CD14-positive monocyte (primary cell): Measurements from ENCODE around the gene HIVEP3. TPM values are rescaled to one million over a fixed set of nuclear protein-coding genes. Genes with fewer than 3 reads are reported as not detected.

Experiments
- DNase-seq, 3 donors: peaks; one replicate each; pipeline ENCODE4 v3.0.0-alpha.2; 2011 to 2022
- H2AFZ ChIP-seq: 2 replicates; pipeline ENCODE4 v1.6.0; 2012; ENCODE audit warnings: mild to moderate bottlenecking, low read depth, low read length, inconsistent platforms; ENCODE audit not compliant: insufficient read depth, poor library complexity, severe bottlenecking
- H3K27ac ChIP-seq, 2 donors: 1 replicate in 1 of 2; 2 replicates in 1 of 2; pipeline ENCODE4 v1.5.1; 2012 to 2013; ENCODE audit warnings: low read length in 2 of 2, control low read depth in 1 of 2, inconsistent platforms in 1 of 2, low read depth in 1 of 2, mild to moderate bottlenecking in 1 of 2
- H3K27me3 ChIP-seq, 2 donors: one replicate each; pipeline versions ENCODE4 v1.6.0 to v1.6.1; 2011 to 2013; ENCODE audit warnings: low read length in 2 of 2; ENCODE audit not compliant: control insufficient read depth in 2 of 2, insufficient read depth in 2 of 2
- H3K36me3 ChIP-seq, 2 donors: replicated peaks in 1 of 2; 1 replicate in 1 of 2; 2 replicates in 1 of 2; pipeline versions ENCODE4 v1.5.1 to v1.6.1; 2012 to 2013; ENCODE audit warnings: low read length in 2 of 2, control low read depth in 1 of 2, inconsistent platforms in 1 of 2, mild to moderate bottlenecking in 1 of 2; ENCODE audit not compliant: insufficient read depth in 2 of 2, control insufficient read depth in 1 of 2
- H3K4me1 ChIP-seq, 2 donors: 1 replicate in 1 of 2; 2 replicates in 1 of 2; pipeline versions ENCODE4 v1.5.1 to v1.6.1; 2012 to 2013; ENCODE audit warnings: low read length in 2 of 2, control low read depth in 1 of 2, inconsistent platforms in 1 of 2, mild to moderate bottlenecking in 1 of 2, moderate library complexity in 1 of 2; ENCODE audit not compliant: insufficient read depth in 2 of 2, control insufficient read depth in 1 of 2
- H3K4me2 ChIP-seq: replicated peaks from 2 replicates; pipeline ENCODE3; 2012; ENCODE audit warnings: low read length, moderate library complexity, mild to moderate bottlenecking; ENCODE audit not compliant: poor library complexity, severe bottlenecking; ENCODE audit errors: extremely low read depth
- H3K4me3 ChIP-seq, 3 experiments: fragments of 200-600 bp in 1 of 3; sonication (generic) in 1 of 3; replicated peaks in 1 of 3; 1 replicate in 2 of 3; 2 replicates in 1 of 3; pipeline ENCODE4 v1.5.1; 2011 to 2013; ENCODE audit warnings: low read length in 3 of 3, mild to moderate bottlenecking in 3 of 3, control low read depth in 2 of 3, low read depth in 2 of 3, inconsistent platforms in 1 of 3, moderate library complexity in 1 of 3
- H3K79me2 ChIP-seq: 2 replicates; pipeline ENCODE4 v1.6.0; 2012; ENCODE audit warnings: mild to moderate bottlenecking, control low read depth, inconsistent platforms, low read length, moderate library complexity; ENCODE audit not compliant: insufficient read depth
- H3K9ac ChIP-seq: 2 replicates; pipeline ENCODE4 v1.6.0; 2017; ENCODE audit warnings: low read length, mild to moderate bottlenecking; ENCODE audit not compliant: insufficient read depth, poor library complexity, severe bottlenecking
- H3K9me3 ChIP-seq, 2 donors: replicated peaks in 1 of 2; 1 replicate in 1 of 2; 2 replicates in 1 of 2; pipeline versions ENCODE4 v1.5.1 to v1.6.1; 2012 to 2013; ENCODE audit warnings: low read length in 2 of 2, control low read depth in 1 of 2; ENCODE audit not compliant: control insufficient read depth in 1 of 2, insufficient read depth in 1 of 2
- H4K20me1 ChIP-seq: 2 replicates; pipeline ENCODE4 v1.6.0; 2012; ENCODE audit warnings: mild to moderate bottlenecking, low read length, control low read depth, moderate library complexity; ENCODE audit not compliant: insufficient read depth
- H3K27ac Mint-ChIP-seq, 7 donors: one replicate each; pipeline ENCODE4 v1.8.0; 2020; ENCODE audit warnings: mild to moderate bottlenecking in 7 of 7, mixed read lengths in 7 of 7, moderate library complexity in 6 of 7, inconsistent platforms in 2 of 7
- H3K27me3 Mint-ChIP-seq, 3 donors: one replicate each; pipeline ENCODE4 v1.8.0; 2021 to 2022; ENCODE audit warnings: low read depth in 3 of 3, mild to moderate bottlenecking in 3 of 3, mixed read lengths in 3 of 3, moderate library complexity in 3 of 3, inconsistent platforms in 1 of 3
- H3K36me3 Mint-ChIP-seq, 2 donors: one replicate each; pipeline ENCODE4 v1.8.0; 2020; ENCODE audit warnings: mixed read lengths in 2 of 2, inconsistent platforms in 1 of 2, mild to moderate bottlenecking in 1 of 2
- H3K4me1 Mint-ChIP-seq: one replicate; pipeline ENCODE4 v1.8.0; 2020; ENCODE audit warnings: mild to moderate bottlenecking, mixed read lengths
- H3K4me3 Mint-ChIP-seq, 2 donors: one replicate each; pipeline ENCODE4 v1.8.0; 2020; ENCODE audit warnings: mild to moderate bottlenecking in 2 of 2, mixed read lengths in 2 of 2, moderate library complexity in 1 of 2
- H3K9me3 Mint-ChIP-seq, 7 donors: one replicate each; pipeline ENCODE4 v1.8.0; 2020 to 2022; ENCODE audit warnings: mixed read lengths in 7 of 7, mild to moderate bottlenecking in 6 of 7, moderate library complexity in 6 of 7, inconsistent platforms in 2 of 7
- WGBS: methylation state at CpG from one replicate; pipeline ENCODE4 v1.1.5; 2013; ENCODE audit warnings: missing lambda C conversion rate; ENCODE audit not compliant: insufficient coverage; 5-methylcytosine and 5-hydroxymethylcytosine counted together
- intact Hi-C, 2 donors: fragments of 100-400 bp; cut with micrococcal nuclease; formaldehyde crosslinking; loops; one replicate each; pipeline versions ENCODE4 v1.15.0 to v1.15.1; 2023
- polyA plus RNA-seq, 3 donors: library from polyadenylated mRNA; depleted of rRNA in 1 of 3; unstranded in 2 of 3; stranded (reverse) in 1 of 3; fragments of 300-500 nt in 2 of 3; fragments of >200 nt in 1 of 3; fragmentation: Illumina TruSeq in 2 of 3; gene quantifications; 1 replicate in 2 of 3; 2 replicates in 1 of 3; pipeline ENCODE4 v1.2.3, GENCODE V29; 2012 to 2021
- TF ChIP-seq, protein P1 (sequence below): fragments of 200-600 bp; IDR thresholded peaks from one replicate; pipeline ENCODE4 v1.8.0; 2022; ENCODE audit warnings: antibody characterized with exemption, mild to moderate bottlenecking

The HIVEP3 gene
- polyA plus RNA-seq, 3 donors = 1.2 to 3.7 (median 1.8) TPM

DNA sequence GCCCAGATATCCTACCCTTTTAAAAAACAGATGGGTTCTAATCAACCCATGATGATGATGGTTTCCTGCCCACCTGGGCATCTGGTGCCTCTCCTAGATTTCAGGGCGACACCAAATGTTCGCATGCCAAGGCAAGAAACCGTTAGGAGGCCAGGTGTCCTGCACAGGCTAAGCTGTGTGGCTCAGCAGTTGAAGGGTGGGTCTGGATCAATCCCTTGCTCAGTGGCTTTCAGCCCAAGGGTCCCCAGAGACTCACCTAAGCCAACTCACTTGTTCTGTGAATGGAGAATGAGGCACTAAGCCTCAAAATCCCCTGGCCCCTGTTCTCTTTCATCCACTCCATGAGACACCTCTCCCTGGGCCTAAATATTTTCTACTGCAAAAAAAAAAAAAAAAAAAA, 265.1 kb downstream of the HIVEP3 start:
- H3K79me2 ChIP-seq = peaks cover 68% of the 10 kb centered on the region
- Mint-ChIP-seq H3K4me1 (peaks cover 62% of the 10 kb centered on the region), H3K4me3 (no peak overlapping the region), H3K27me3 (peaks cover 0 to 4% (median 2%) of the 10 kb centered on the region in 3 donors), H3K27ac (no peak overlapping the region), H3K9me3 (peaks cover 0 to 3% (median 0%) of the 10 kb centered on the region in 7 donors), H3K36me3 (peaks cover 12 to 25% of the 10 kb centered on the region in 2 donors)
- H3K4me3 ChIP-seq = no peak overlapping the region
- intact Hi-C loops = no loop called here
- H3K4me1 ChIP-seq = peaks cover 48 to 56% of the 10 kb centered on the region in 2 donors
- no peak for DNase-seq
- H3K36me3 ChIP-seq = no peaks in the 10 kb centered on the region
- no peak overlapping the region for H3K27ac ChIP-seq
- H3K9me3 ChIP-seq = no peaks in the 10 kb centered on the region
- H3K9ac ChIP-seq = no peak overlapping the region
- WGBS = 100% methylated on average over 1 of the region's 3 CpGs
- TF ChIP-seq, protein P1, sequence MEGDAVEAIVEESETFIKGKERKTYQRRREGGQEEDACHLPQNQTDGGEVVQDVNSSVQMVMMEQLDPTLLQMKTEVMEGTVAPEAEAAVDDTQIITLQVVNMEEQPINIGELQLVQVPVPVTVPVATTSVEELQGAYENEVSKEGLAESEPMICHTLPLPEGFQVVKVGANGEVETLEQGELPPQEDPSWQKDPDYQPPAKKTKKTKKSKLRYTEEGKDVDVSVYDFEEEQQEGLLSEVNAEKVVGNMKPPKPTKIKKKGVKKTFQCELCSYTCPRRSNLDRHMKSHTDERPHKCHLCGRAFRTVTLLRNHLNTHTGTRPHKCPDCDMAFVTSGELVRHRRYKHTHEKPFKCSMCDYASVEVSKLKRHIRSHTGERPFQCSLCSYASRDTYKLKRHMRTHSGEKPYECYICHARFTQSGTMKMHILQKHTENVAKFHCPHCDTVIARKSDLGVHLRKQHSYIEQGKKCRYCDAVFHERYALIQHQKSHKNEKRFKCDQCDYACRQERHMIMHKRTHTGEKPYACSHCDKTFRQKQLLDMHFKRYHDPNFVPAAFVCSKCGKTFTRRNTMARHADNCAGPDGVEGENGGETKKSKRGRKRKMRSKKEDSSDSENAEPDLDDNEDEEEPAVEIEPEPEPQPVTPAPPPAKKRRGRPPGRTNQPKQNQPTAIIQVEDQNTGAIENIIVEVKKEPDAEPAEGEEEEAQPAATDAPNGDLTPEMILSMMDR = no peak
- no peak overlapping the region for H2AFZ ChIP-seq
- peaks cover 73% of the 10 kb centered on the region for H4K20me1 ChIP-seq
- no peaks in the 10 kb centered on the region for H3K27me3 ChIP-seq
- no peak overlapping the region for H3K4me2 ChIP-seq

DNA sequence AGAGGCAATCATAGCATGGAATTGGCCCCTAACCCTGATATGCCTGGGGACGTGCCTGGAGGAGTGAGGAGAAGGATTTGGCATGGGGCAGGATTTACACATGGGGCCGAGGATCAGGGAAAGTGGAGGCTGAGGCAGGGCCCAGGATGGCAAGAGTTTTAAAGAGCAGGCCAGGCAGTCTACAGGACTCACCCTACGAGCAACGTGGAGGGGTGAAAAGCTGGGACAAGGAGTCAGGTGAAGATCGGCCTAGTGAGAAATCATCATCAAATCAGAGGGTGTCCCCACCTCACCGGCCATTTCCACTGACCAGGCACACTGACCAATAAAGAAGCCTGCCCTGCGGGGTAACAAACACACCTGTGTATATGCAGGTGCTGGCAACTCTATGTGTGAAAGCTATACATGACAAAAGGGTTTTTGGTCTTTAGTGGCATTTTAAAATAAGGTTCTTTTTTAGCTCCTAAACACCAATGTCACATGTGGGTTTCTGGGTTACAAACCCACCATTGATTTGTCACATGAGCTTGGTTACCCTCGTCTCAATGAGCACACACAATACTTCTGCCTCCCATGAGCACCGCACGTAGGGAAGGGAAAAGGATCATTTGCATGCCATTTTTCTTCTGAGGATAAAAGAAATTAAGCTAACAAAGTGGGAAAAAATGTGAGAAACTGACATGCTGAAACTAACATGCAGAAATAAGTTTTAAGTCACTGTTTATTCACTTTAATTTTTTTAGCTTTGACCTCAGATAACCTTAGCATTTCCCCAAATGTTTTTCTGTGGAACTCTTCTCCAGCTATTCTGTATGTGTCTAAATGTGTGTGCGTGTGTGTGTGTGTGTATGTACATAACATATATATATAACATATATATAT, 266.1 kb downstream of the HIVEP3 start:
- peaks cover 76% of the 10 kb centered on the region for H3K79me2 ChIP-seq

More for the DNA sequence above, 266.1 kb downstream of the HIVEP3 start:
- intact Hi-C loops = no loop called here
- TF ChIP-seq, protein P1 = no peak
- Histone ChIP-seq H3K9ac (no peak overlapping the region), H3K27ac (no peak overlapping the region), H3K4me3 (no peak overlapping the region), H3K27me3 (no peaks in the 10 kb centered on the region), H3K9me3 (no peaks in the 10 kb centered on the region), H4K20me1 (peaks cover 82% of the 10 kb centered on the region), H3K4me1 (peaks cover 38 to 46% of the 10 kb centered on the region in 2 donors), H2AFZ (no peak overlapping the region), H3K36me3 (no peaks in the 10 kb centered on the region), H3K4me2 (no peak overlapping the region)
- Mint-ChIP-seq H3K4me3 (no peak overlapping the region), H3K36me3 (peaks cover 18 to 30% of the 10 kb centered on the region in 2 donors), H3K4me1 (peaks cover 53% of the 10 kb centered on the region), H3K9me3 (peaks cover 0 to 3% (median 0%) of the 10 kb centered on the region in 7 donors), H3K27ac (peak overlapping the region in 2 of 7 donors; percentile 1 to 37), H3K27me3 (peaks cover 0 to 4% (median 0%) of the 10 kb centered on the region in 3 donors)
- DNase-seq = no peak
- WGBS = 100% methylated on average over 4 of the region's 11 CpGs
